Activated CD8-positive, alpha-beta T cell treated with anti-CD3 and anti-CD28 coated beads for 36 hours (primary cell): ENCODE results near the gene SPTSSA. TPM values are rescaled to one million over a fixed set of nuclear protein-coding genes. Genes with fewer than 3 reads are reported as not detected.
"Not testable (repeated sequence)": the region's sequence is repeated elsewhere in the genome, so short reads cannot be mapped to it uniquely, and the experiment has no call there.

Experiments
- ATAC-seq: fragments of 200-7000 bp; cut with Tn5 transposase; one replicate; pipeline ENCODE4 v1.10.0; 2021; ENCODE audit warnings: mild to moderate bottlenecking, moderate library complexity
- CTCF ChIA-PET: fragments of 350-600 bp; sonication (Branson Sonifier 250); formaldehyde crosslinking; loops from one replicate; lab custom pipeline; 2021; ENCODE audit warnings: antibody characterized with exemption; lab: Charles Lee
- POLR2A ChIA-PET: fragments of 350-600 bp; sonication (Branson Sonifier 250); formaldehyde crosslinking; loops from one replicate; lab custom pipeline; 2021; ENCODE audit warnings: antibody characterized with exemption; lab: Charles Lee
- DNase-seq: peaks from one replicate; pipeline ENCODE4 v3.0.0-alpha.2; 2020
- H3K27ac Mint-ChIP-seq: one replicate; pipeline ENCODE4 v1.8.0; 2021; ENCODE audit warnings: mild to moderate bottlenecking, mixed read lengths
- H3K27me3 Mint-ChIP-seq: one replicate; pipeline ENCODE4 v1.8.0; 2021; ENCODE audit warnings: mixed read lengths
- H3K36me3 Mint-ChIP-seq: one replicate; pipeline ENCODE4 v1.8.0; 2021; ENCODE audit warnings: low read depth, mixed read lengths
- H3K4me1 Mint-ChIP-seq: one replicate; pipeline ENCODE4 v1.8.0; 2021; ENCODE audit warnings: low read depth, mixed read lengths
- H3K4me3 Mint-ChIP-seq: one replicate; pipeline ENCODE4 v1.8.0; 2021; ENCODE audit warnings: mild to moderate bottlenecking, moderate library complexity, mixed read lengths
- H3K9me3 Mint-ChIP-seq: one replicate; pipeline ENCODE4 v1.8.0; 2021; ENCODE audit warnings: mixed read lengths
- intact Hi-C: fragments of 100-400 bp; cut with micrococcal nuclease; formaldehyde crosslinking; loops from one replicate; pipeline ENCODE4 v1.10.0; 2022
- total RNA-seq, 2 experiments: library from RNA; stranded (reverse); gene quantifications; one replicate each; pipeline ENCODE4 v1.2.3, GENCODE V29; 2021
- TF ChIP-seq, protein P1 (sequence below): fragments of 200-600 bp; IDR thresholded peaks from one replicate; pipeline ENCODE4 v1.8.0; 2022; ENCODE audit warnings: antibody characterized with exemption, mild to moderate bottlenecking

The SPTSSA gene, protein sequence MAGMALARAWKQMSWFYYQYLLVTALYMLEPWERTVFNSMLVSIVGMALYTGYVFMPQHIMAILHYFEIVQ
- total RNA-seq, result 10 to 100 TPM; 10.7 to 11.1 TPM

DNA sequence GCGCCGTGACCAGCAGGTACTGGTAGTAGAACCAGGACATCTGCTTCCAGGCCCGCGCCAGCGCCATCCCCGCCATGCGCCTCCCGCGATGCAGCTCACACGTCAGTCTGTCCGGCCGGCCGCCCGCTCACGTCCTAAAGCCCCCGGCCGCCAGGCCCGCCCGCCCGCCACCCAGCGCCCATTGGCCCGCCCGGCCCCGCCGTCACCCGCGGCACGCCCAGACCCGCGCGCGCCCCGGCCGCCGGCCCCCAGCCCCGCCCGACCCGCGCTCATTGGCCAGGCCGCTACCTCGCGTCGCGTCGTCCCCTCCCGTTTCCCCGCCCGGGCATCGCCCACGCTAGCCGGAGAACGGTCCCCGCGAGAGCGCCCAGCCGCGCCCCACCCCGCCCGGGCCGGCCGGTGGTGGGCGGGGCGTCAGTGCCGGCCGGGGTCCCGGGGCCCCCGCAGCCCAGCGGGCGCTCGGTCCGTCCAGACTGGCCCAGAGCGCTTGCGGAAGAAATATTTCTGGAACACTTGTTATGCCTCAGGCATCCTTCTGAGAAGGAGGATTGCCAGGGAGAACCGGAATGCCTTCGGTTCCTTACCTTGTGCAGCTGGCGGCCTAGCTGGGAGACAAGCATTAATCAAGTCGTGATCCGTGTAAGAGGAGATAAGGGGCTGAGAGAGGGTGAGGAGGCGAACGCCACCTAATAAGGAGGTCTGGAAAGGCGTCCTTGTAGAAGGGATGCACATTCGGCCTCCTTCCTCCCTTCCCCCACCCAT lies at the start of gene SPTSSA:
SPTSSA (minus strand) TSS at position 109 of the 762 bp plus-strand sequence; CDS start at position 76, 33 bp downstream.
- no peaks in the 10 kb centered on the region for H3K27me3 Mint-ChIP-seq
- H3K4me1 Mint-ChIP-seq, result peaks cover 14% of the 10 kb centered on the region
- H3K4me3 Mint-ChIP-seq, result peak within 1 kb of the TSS; percentile 95
- H3K36me3 Mint-ChIP-seq, result peaks cover 1% of the 10 kb centered on the region
- ChIA-PET POLR2A (interaction anchor here (0.6 kb wide), 1 partner anchor 75 kb away, joined by 5 read pairs; no protein-coding TSS in a partner anchor), CTCF (no interaction called here)
- H3K27ac Mint-ChIP-seq, result peak within 1 kb of the TSS; percentile 89
- intact Hi-C loops, result no loop called here
- TF ChIP-seq, protein P1, sequence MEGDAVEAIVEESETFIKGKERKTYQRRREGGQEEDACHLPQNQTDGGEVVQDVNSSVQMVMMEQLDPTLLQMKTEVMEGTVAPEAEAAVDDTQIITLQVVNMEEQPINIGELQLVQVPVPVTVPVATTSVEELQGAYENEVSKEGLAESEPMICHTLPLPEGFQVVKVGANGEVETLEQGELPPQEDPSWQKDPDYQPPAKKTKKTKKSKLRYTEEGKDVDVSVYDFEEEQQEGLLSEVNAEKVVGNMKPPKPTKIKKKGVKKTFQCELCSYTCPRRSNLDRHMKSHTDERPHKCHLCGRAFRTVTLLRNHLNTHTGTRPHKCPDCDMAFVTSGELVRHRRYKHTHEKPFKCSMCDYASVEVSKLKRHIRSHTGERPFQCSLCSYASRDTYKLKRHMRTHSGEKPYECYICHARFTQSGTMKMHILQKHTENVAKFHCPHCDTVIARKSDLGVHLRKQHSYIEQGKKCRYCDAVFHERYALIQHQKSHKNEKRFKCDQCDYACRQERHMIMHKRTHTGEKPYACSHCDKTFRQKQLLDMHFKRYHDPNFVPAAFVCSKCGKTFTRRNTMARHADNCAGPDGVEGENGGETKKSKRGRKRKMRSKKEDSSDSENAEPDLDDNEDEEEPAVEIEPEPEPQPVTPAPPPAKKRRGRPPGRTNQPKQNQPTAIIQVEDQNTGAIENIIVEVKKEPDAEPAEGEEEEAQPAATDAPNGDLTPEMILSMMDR, result no peak
- H3K9me3 Mint-ChIP-seq, result no peaks in the 10 kb centered on the region
- ATAC-seq (peak; percentile 98), DNase-seq (peak; percentile 91)

DNA sequence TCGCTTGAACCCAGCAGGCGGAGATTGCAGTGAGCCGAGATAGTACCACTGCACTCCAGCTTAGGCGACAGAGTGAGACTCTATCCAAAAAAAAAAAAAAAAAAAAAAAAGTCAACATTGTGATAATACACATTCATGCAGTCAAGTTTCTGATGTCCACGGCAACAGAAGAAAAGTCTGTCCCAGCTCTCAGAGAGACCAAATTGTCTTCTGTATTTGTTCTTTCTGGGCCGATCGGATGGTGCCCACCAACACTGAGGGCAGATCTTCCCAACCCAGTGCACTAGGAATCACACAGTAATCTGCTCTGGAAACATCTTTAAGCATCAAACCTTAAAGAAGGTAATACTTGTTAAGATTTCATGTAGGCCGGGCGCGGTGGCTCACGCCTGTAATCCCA lies 45.8 kb upstream of the SPTSSA start:
- TF ChIP-seq, protein P1, result no peak

DNA sequence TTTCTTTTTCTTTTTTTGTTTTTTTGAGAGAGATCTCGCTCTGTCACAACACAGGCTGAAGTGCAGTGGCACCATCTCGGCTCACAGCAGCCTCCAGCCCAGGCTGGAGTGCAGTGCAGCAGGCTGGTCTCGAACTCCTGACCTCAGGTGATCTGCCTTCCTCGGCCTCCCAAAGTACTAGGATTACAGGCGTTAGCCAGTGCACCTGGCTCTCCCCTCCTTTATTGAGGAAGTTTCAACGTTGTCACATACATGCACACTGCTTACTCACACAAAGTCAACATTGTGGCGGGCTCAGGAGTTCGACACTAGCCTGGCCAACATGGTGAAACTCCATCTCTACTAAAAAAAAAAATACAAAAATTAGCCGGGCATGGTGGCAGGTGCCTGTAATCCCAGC lies 45.4 kb upstream of the SPTSSA start:
- no peaks in the 10 kb centered on the region for H3K4me1 Mint-ChIP-seq
- no peak overlapping the region for H3K27ac Mint-ChIP-seq
- H3K4me3 Mint-ChIP-seq, result no peak overlapping the region
- CTCF ChIA-PET, result no interaction called here
- intact Hi-C loops, result no loop called here
- no peaks in the 10 kb centered on the region for H3K36me3 Mint-ChIP-seq
- ATAC-seq, result no peak
- no peaks in the 10 kb centered on the region for H3K27me3 Mint-ChIP-seq
- no peak for DNase-seq
- H3K9me3 Mint-ChIP-seq, result no peaks in the 10 kb centered on the region
- TF ChIP-seq, protein P1, result no peak
- POLR2A ChIA-PET, result no interaction called here

More for the DNA sequence above, 45.8 kb upstream of the SPTSSA start:
- Mint-ChIP-seq H3K9me3 (no peaks in the 10 kb centered on the region), H3K4me1 (no peaks in the 10 kb centered on the region), H3K4me3 (no peak overlapping the region), H3K36me3 (no peaks in the 10 kb centered on the region), H3K27ac (no peak overlapping the region), H3K27me3 (no peaks in the 10 kb centered on the region)
- ATAC-seq (no peak), DNase-seq (no peak)
- ChIA-PET CTCF (no interaction called here), POLR2A (no interaction called here)
- intact Hi-C loops, result no loop called here

DNA sequence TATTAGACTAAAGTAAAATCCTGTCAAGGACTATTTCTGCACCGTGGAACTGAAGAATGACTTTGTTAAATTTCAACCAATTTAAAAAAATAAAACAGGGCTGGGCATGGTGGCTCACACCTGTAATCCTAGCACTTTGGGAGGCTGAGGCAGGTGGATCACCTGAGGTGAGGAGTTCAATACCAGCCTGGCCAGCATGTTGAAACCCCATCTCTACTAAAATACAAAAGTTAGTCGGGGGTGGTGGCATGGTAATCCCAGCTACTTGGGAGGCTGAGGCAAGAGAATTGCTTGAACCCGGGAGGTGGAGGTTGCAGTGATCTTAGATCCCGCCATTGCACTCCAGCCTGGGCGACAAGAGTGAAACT lies 43.1 kb upstream of the SPTSSA start:
- H3K36me3 Mint-ChIP-seq, H3K27ac Mint-ChIP-seq, CTCF ChIA-PET, DNase-seq, H3K27me3 Mint-ChIP-seq, ATAC-seq, POLR2A ChIA-PET, H3K9me3 Mint-ChIP-seq, H3K4me1 Mint-ChIP-seq, H3K4me3 Mint-ChIP-seq, intact Hi-C loops: not testable (repeated sequence)

DNA sequence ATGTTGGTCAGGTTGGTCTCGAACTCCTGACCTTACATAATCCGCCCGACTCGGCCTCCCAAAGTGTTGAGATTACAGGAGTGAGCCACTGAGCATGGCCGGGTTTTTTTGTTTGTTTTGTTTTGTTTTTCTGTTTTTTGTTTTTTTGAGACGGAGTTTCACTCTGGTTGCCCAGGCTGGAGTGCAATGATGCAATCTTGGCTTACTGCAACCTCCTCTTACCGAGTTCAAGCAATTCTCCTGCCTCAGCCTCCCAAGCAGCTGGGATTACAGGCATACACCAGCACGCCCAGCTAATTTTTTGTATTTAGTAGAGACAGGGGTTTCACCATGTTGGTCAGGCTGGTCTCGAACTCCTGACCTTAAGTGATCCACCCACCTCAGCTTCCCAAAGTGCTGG lies 42.0 kb upstream of the SPTSSA start:
- CTCF ChIA-PET, intact Hi-C loops, H3K36me3 Mint-ChIP-seq, H3K4me1 Mint-ChIP-seq, H3K4me3 Mint-ChIP-seq, H3K27ac Mint-ChIP-seq, DNase-seq, POLR2A ChIA-PET, H3K27me3 Mint-ChIP-seq, ATAC-seq, H3K9me3 Mint-ChIP-seq: not testable (repeated sequence)

DNA sequence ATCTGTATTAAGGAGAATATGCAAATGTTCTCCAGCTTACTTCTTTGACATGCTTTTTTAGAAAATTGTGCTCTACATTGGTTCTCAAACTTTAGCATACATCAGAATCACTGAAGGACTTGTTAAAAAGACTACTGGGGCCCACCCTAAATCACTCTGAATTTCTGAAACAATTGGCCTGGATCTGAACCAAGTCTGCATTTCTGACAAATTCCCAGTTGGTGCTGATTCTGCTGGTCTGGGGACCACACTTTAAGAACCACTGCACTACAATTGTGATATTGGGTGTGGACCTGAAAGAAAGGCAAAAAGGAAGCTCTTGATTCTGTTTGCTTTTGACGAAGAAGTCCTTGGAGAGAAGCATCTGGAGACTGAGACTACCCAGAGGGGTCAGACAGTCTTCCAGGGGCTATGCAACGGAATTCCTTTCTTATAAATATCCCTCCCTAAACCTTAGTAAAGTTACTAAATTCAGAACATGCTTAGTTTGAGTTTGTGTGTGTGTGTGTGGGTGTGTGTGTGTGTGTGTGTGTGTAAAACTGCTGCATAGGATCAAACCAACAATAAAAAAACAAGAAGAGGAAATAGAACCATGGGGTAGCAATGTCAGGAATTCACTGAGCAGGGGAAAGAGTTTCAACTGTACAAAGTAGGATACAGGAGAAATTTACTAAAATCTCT lies 40.6 kb upstream of the SPTSSA start:
- ATAC-seq (no peak), DNase-seq (no peak)
- no peaks in the 10 kb centered on the region for H3K27me3 Mint-ChIP-seq
- POLR2A ChIA-PET, result no interaction called here
- H3K4me1 Mint-ChIP-seq, result no peaks in the 10 kb centered on the region
- H3K4me3 Mint-ChIP-seq, result no peak overlapping the region
- no peaks in the 10 kb centered on the region for H3K36me3 Mint-ChIP-seq
- no peaks in the 10 kb centered on the region for H3K9me3 Mint-ChIP-seq
- intact Hi-C loops, result no loop called here
- H3K27ac Mint-ChIP-seq, result no peak overlapping the region
- TF ChIP-seq, protein P1, result no peak
- CTCF ChIA-PET, result interaction anchor here (1.2 kb wide), 1 partner anchor 171 kb away, joined by 6 read pairs; no protein-coding TSS in a partner anchor
